Globus pallidus (tissue), 1 donor: ENCODE data around the gene MIA2.
"Not testable (repeated sequence)": the region's sequence is repeated elsewhere in the genome, so short reads cannot be mapped to it uniquely, and the experiment has no call there.

Experiments used
- DNase-seq: peaks from one replicate; pipeline ENCODE4 v3.0.0-alpha.2; 2015; ENCODE audit warnings: low spot score

MIA2 gene

GRCh38 chr14:39267608-39268005, 33.9 kb downstream of the MIA2 start:
- DNase-seq = peak; percentile 37

- peak; percentile 8 for DNase-seq
Measured at GRCh38 chr14:39268393-39268792, 34.7 kb downstream of the MIA2 start.

- no peak for DNase-seq
Measured at GRCh38 chr14:39272918-39273317, 39.2 kb downstream of the MIA2 start.

GRCh38 chr14:39275395-39275794, 41.7 kb downstream of the MIA2 start:
- DNase-seq = no peak

- no peak for DNase-seq
Measured at GRCh38 chr14:39276005-39276404, 42.3 kb downstream of the MIA2 start.

GRCh38 chr14:39276579-39277114, 42.9 kb downstream of the MIA2 start:
- DNase-seq = no peak

GRCh38 chr14:39279515-39279914, 45.8 kb downstream of the MIA2 start:
- DNase-seq = no peak

- not testable (repeated sequence) for DNase-seq
Measured at GRCh38 chr14:39280678-39281077, 47.0 kb downstream of the MIA2 start.

GRCh38 chr14:39289523-39289922, 55.8 kb downstream of the MIA2 start:
- DNase-seq = no peak

GRCh38 chr14:39291701-39292100, 58.0 kb downstream of the MIA2 start:
- DNase-seq = no peak

- no peak for DNase-seq
Measured at GRCh38 chr14:39293629-39294028, 59.9 kb downstream of the MIA2 start.

- DNase-seq = not testable (repeated sequence)
Measured at GRCh38 chr14:39300389-39300788, 66.7 kb downstream of the MIA2 start.

GRCh38 chr14:39302124-39302810, 68.6 kb downstream of the MIA2 start:
- no peak for DNase-seq

GRCh38 chr14:39303115-39303514, 69.4 kb downstream of the MIA2 start:
- no peak for DNase-seq

- DNase-seq = no peak
Measured at GRCh38 chr14:39307815-39308214, 74.1 kb downstream of the MIA2 start.

GRCh38 chr14:39310051-39310450, 76.3 kb downstream of the MIA2 start:
- no peak for DNase-seq

GRCh38 chr14:39315859-39316444, 82.2 kb downstream of the MIA2 start:
- no peak for DNase-seq

- DNase-seq = no peak
Measured at GRCh38 chr14:39316830-39317553, 83.3 kb downstream of the MIA2 start.

- DNase-seq = no peak
Measured at GRCh38 chr14:39318574-39318973, 84.9 kb downstream of the MIA2 start.

- DNase-seq = no peak
Measured at GRCh38 chr14:39319381-39319780, 85.7 kb downstream of the MIA2 start.

GRCh38 chr14:39320318-39320717, 86.6 kb downstream of the MIA2 start:
- DNase-seq = no peak

- DNase-seq = no peak
Measured at GRCh38 chr14:39322807-39323206, 89.1 kb downstream of the MIA2 start.

GRCh38 chr14:39324097-39324496, 90.4 kb downstream of the MIA2 start:
- DNase-seq = no peak
